HG03558 (cell line): ENCODE results near the gene SCAF1.

Experiments used
- ATAC-seq: cut with Tn5 transposase; IDR thresholded peaks from one replicate; pipeline ENCODE4 v1.9.1; 2021; ENCODE audit warnings: moderate number of reproducible peaks; ENCODE audit not compliant: unreplicated experiment; ENCODE audit errors: extremely low read depth

SCAF1 gene

GRCh38 chr19:49680421-49681351 lies 38.7 kb downstream of the SCAF1 start:
- ATAC-seq: no peak

- no peak for ATAC-seq
Measured at GRCh38 chr19:49681830-49682229, 39.8 kb downstream of the SCAF1 start.

GRCh38 chr19:49682274-49682673 lies 40.3 kb downstream of the SCAF1 start:
- no peak for ATAC-seq

- no peak for ATAC-seq
Measured at GRCh38 chr19:49683814-49684250, 41.8 kb downstream of the SCAF1 start.

GRCh38 chr19:49684251-49684982 lies 42.4 kb downstream of the SCAF1 start:
- no peak for ATAC-seq

- no peak for ATAC-seq
Measured at GRCh38 chr19:49684983-49685553, 43.1 kb downstream of the SCAF1 start.

- ATAC-seq: no peak
Measured at GRCh38 chr19:49685845-49686332, 43.9 kb downstream of the SCAF1 start.

- no peak for ATAC-seq
Measured at GRCh38 chr19:49686503-49687088, 44.6 kb downstream of the SCAF1 start.

- ATAC-seq: no peak
Measured at GRCh38 chr19:49687150-49687549, 45.1 kb downstream of the SCAF1 start.

GRCh38 chr19:49687566-49688316 lies 45.7 kb downstream of the SCAF1 start:
- no peak for ATAC-seq

- no peak for ATAC-seq
Measured at GRCh38 chr19:49688531-49689132, 46.6 kb downstream of the SCAF1 start.

GRCh38 chr19:49689133-49690078 lies 47.4 kb downstream of the SCAF1 start, which contains the start of gene ADM5:
Gene ADM5, plus strand, starts transcription at chr19:49689594. Its CDS starts 244 bp downstream, at chr19:49689838.
- ATAC-seq: no peak

GRCh38 chr19:49690079-49690655 lies 48.2 kb downstream of the SCAF1 start:
- ATAC-seq: no peak

GRCh38 chr19:49690656-49691242 lies 48.7 kb downstream of the SCAF1 start, which contains the start of gene CPT1C:
Gene CPT1C, plus strand, starts transcription at chr19:49691116. Its CDS starts 1,137 bp downstream, at chr19:49692253.
- ATAC-seq: no peak

GRCh38 chr19:49691243-49692146 lies 49.5 kb downstream of the SCAF1 start:
- no peak for ATAC-seq

GRCh38 chr19:49692147-49692506 lies 50.1 kb downstream of the SCAF1 start:
- ATAC-seq: no peak
